ENCODE results near the gene KLHDC8B. TPM values are rescaled to one million over a fixed set of nuclear protein-coding genes. Genes with fewer than 3 reads are reported as not detected.

The KLHDC8B gene
- total and polyA plus RNA-seq, 2 experiments from 2014 or later: 72.0 to 86.4 TPM

DNA sequence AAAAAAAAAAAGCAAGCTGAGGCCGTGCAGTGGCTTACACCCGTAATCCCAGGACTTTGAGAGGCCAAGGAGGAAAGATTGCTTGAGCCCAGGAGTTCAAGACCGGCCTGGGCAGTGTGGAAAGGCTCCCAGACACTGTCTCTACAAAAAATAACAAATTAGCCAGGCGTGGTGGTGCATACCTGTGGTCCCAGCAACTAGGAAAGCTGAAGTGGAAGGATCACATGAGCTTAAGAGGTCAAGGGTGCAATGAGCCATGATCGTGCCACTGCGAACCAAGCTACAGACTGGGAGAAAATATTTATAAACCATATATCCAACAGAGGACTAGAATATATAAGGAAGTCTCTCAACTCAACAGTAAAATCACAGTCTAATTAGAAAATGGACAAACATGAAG lies 10.0 kb downstream of the KLHDC8B start:
- no peak for TF ChIP-seq EZH2 (IDR thresholded peaks at IDR 0.05; ENCODE audit: borderline replicate concordance)
- TF ChIP-seq, protein P1, sequence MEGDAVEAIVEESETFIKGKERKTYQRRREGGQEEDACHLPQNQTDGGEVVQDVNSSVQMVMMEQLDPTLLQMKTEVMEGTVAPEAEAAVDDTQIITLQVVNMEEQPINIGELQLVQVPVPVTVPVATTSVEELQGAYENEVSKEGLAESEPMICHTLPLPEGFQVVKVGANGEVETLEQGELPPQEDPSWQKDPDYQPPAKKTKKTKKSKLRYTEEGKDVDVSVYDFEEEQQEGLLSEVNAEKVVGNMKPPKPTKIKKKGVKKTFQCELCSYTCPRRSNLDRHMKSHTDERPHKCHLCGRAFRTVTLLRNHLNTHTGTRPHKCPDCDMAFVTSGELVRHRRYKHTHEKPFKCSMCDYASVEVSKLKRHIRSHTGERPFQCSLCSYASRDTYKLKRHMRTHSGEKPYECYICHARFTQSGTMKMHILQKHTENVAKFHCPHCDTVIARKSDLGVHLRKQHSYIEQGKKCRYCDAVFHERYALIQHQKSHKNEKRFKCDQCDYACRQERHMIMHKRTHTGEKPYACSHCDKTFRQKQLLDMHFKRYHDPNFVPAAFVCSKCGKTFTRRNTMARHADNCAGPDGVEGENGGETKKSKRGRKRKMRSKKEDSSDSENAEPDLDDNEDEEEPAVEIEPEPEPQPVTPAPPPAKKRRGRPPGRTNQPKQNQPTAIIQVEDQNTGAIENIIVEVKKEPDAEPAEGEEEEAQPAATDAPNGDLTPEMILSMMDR (IDR thresholded peaks at IDR 0.05; ENCODE audit: poor library complexity): no peak
- no peak for TF ChIP-seq EZH2phosphoT487 (IDR thresholded peaks at IDR 0.05; ENCODE audit: low read depth, severe bottlenecking, unreplicated experiment)
- no peaks in the 10 kb centered on the region for H3K27me3 ChIP-seq
- WGBS (ENCODE audit: low lambda C conversion rate, missing lambda C conversion rate): 68% methylated on average over 6 of the region's 6 CpGs

DNA sequence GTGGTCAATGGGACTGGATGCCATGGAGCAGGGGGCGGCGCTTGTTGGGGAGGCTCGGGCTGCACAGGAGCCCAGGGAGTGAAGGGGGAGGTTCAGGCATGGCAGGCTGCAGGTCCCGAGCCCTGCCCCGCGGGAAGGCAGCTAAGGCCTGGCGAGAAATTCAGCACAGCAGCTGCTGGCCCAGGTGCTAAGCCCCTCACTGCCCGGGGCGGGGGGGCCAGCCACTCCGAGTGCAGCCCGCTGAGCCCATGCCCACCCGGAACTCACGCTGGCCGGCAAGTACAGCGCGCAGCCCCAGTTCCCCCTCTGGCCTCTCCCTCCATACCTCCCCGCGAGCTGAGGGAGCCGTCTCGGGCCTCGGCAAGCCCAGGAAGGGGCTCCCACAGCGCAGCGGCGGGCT lies 11.3 kb downstream of the KLHDC8B start:
- Histone ChIP-seq H3K9me2 (replicated peaks; ENCODE audit: insufficient read depth) (no peaks in the 10 kb centered on the region), H2AFZ (no peak overlapping the region), H3K4me3 (no peak overlapping the region), H3K9me3 (ENCODE audit: low read depth) (no peaks in the 10 kb centered on the region), H3K4me1 (ENCODE audit: insufficient read depth) (no peaks in the 10 kb centered on the region), H4K20me1 (ENCODE audit: insufficient read depth, poor library complexity, severe bottlenecking) (no peaks in the 10 kb centered on the region), H3K4me2 (no peak overlapping the region), H3K36me3 (replicated peaks; ENCODE audit: insufficient read depth, low read depth) (no peaks in the 10 kb centered on the region), H3K27ac (no peak overlapping the region), H3K79me2 (no peaks in the 10 kb centered on the region), H3K27me3 (no peaks in the 10 kb centered on the region)
- no peak for TF ChIP-seq EZH2 (IDR thresholded peaks at IDR 0.05; ENCODE audit: borderline replicate concordance)
- no peak for TF ChIP-seq EZH2phosphoT487 (IDR thresholded peaks at IDR 0.05; ENCODE audit: low read depth, severe bottlenecking, unreplicated experiment)
- DNase-seq (ENCODE audit: low spot score): no peak
- WGBS (ENCODE audit: low lambda C conversion rate, missing lambda C conversion rate): 94% methylated on average over 17 of the region's 24 CpGs

More for the DNA sequence above, 10.0 kb downstream of the KLHDC8B start:
- no peak for DNase-seq (ENCODE audit: low spot score)
- Histone ChIP-seq H3K9me3 (ENCODE audit: low read depth) (no peaks in the 10 kb centered on the region), H3K36me3 (replicated peaks; ENCODE audit: insufficient read depth, low read depth) (no peaks in the 10 kb centered on the region), H3K4me3 (no peak overlapping the region), H4K20me1 (ENCODE audit: insufficient read depth, poor library complexity, severe bottlenecking) (no peaks in the 10 kb centered on the region), H3K27ac (no peak overlapping the region), H3K9me2 (replicated peaks; ENCODE audit: insufficient read depth) (no peaks in the 10 kb centered on the region), H3K4me1 (ENCODE audit: insufficient read depth) (no peaks in the 10 kb centered on the region), H2AFZ (no peak overlapping the region), H3K79me2 (no peaks in the 10 kb centered on the region), H3K4me2 (no peak overlapping the region)

DNA sequence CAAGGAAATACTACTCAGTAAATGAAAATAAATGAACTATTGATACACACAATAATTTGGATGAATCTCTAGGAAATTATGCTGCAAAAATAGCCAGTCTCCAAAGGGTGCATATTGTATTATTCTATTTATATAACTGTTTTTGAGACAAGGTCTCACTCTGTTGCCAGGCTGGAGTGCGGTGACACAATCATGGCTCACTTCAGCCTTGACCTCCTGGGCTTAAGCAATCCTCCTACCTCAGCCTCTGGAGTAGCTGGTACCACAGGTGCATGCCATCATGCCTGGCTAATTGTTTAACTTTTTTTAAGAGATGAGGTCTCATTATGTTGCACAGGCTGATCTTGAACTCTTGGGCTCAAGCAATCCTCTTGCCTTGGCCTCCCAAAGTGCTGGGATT lies 12.5 kb downstream of the KLHDC8B start:
- WGBS (ENCODE audit: low lambda C conversion rate, missing lambda C conversion rate): 94% methylated on average over 1 of the region's 1 CpG
- no peak for DNase-seq (ENCODE audit: low spot score)

DNA sequence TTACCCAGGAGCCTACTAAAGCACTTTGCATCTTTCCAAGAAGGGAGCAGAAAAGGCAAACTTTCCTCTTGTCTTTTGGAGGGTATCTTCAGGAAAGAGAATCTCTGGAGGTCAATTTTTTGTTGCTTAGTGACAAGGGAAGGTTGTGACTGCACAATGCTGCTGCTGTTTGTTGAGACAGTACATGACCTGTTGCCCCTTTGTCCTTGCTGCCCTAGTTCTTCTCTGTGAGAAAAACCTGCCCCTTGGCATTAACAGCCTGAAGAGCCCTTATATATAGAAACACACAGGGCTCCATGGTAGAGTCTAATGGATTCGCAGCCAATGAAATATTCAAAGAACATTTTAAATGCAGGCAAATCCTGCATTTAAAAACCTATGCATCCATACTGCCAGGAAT lies 20.3 kb downstream of the KLHDC8B start:
- 90% methylated on average over 1 of the region's 1 CpG for WGBS (ENCODE audit: low lambda C conversion rate, missing lambda C conversion rate)
- H3K9me2 ChIP-seq (replicated peaks; ENCODE audit: insufficient read depth): no peaks in the 10 kb centered on the region
- no peaks in the 10 kb centered on the region for H3K4me1 ChIP-seq (ENCODE audit: insufficient read depth)
- no peak for DNase-seq (ENCODE audit: low spot score)
- no peaks in the 10 kb centered on the region for H3K27me3 ChIP-seq
- H3K36me3 ChIP-seq (replicated peaks; ENCODE audit: insufficient read depth, low read depth): no peaks in the 10 kb centered on the region
- no peak overlapping the region for H3K27ac ChIP-seq
- no peak overlapping the region for H2AFZ ChIP-seq
- no peaks in the 10 kb centered on the region for H3K79me2 ChIP-seq
- no peak for TF ChIP-seq EZH2 (IDR thresholded peaks at IDR 0.05; ENCODE audit: borderline replicate concordance)
- TF ChIP-seq, protein P1 (IDR thresholded peaks at IDR 0.05; ENCODE audit: poor library complexity): no peak
- no peak for TF ChIP-seq EZH2phosphoT487 (IDR thresholded peaks at IDR 0.05; ENCODE audit: low read depth, severe bottlenecking, unreplicated experiment)
- no peak overlapping the region for H3K4me3 ChIP-seq
- H4K20me1 ChIP-seq (ENCODE audit: insufficient read depth, poor library complexity, severe bottlenecking): no peaks in the 10 kb centered on the region
- no peaks in the 10 kb centered on the region for H3K9me3 ChIP-seq (ENCODE audit: low read depth)
- H3K4me2 ChIP-seq: no peak overlapping the region

More for the DNA sequence above, 12.5 kb downstream of the KLHDC8B start:
- Histone ChIP-seq H3K4me1 (ENCODE audit: insufficient read depth) (no peaks in the 10 kb centered on the region), H3K4me3 (no peak overlapping the region), H3K27ac (no peak overlapping the region), H3K36me3 (replicated peaks; ENCODE audit: insufficient read depth, low read depth) (no peaks in the 10 kb centered on the region), H3K79me2 (no peaks in the 10 kb centered on the region), H4K20me1 (ENCODE audit: insufficient read depth, poor library complexity, severe bottlenecking) (no peaks in the 10 kb centered on the region), H3K4me2 (no peak overlapping the region), H3K27me3 (no peaks in the 10 kb centered on the region), H3K9me3 (ENCODE audit: low read depth) (no peaks in the 10 kb centered on the region), H3K9me2 (replicated peaks; ENCODE audit: insufficient read depth) (no peaks in the 10 kb centered on the region), H2AFZ (no peak overlapping the region)
- TF ChIP-seq EZH2 (IDR thresholded peaks at IDR 0.05; ENCODE audit: borderline replicate concordance) (no peak), EZH2phosphoT487 (IDR thresholded peaks at IDR 0.05; ENCODE audit: low read depth, severe bottlenecking, unreplicated experiment) (no peak)
- TF ChIP-seq, protein P1 (IDR thresholded peaks at IDR 0.05; ENCODE audit: poor library complexity): no peak

Measured in hepatocyte (in vitro differentiated cells).